Tibial nerve (tissue), 4 donors: ENCODE measurements around the gene ARHGEF16. TPM values are rescaled to one million over a fixed set of nuclear protein-coding genes. Genes with fewer than 3 reads are reported as not detected.

Experiments
- DNase-seq, 2 donors: peaks; one replicate each; pipeline ENCODE4 v3.0.0-alpha.2; 2019; ENCODE audit warnings: low spot score in 2 of 2
- H3K27ac ChIP-seq, 4 donors: fragments of 200-600 bp; sonication (generic) in 3 of 4; one replicate each; pipeline ENCODE4 v1.5.1; 2017 to 2019; ENCODE audit warnings: mild to moderate bottlenecking in 1 of 4
- H3K27me3 ChIP-seq, 2 donors: fragments of 200-600 bp; sonication (generic) in 1 of 2; one replicate each; pipeline versions ENCODE4 v1.5.1 to v1.6.0; 2017 to 2019
- H3K36me3 ChIP-seq, 3 donors: fragments of 200-600 bp; sonication (generic); one replicate each; pipeline ENCODE4 v1.5.1; 2018 to 2019
- H3K4me1 ChIP-seq, 4 donors: fragments of 200-600 bp; sonication (generic) in 3 of 4; one replicate each; pipeline ENCODE4 v1.5.1; 2017 to 2019
- H3K4me3 ChIP-seq, 4 donors: fragments of 200-600 bp; sonication (generic) in 3 of 4; one replicate each; pipeline ENCODE4 v1.5.1; 2017 to 2019; ENCODE audit warnings: mild to moderate bottlenecking in 1 of 4, moderate library complexity in 1 of 4
- H3K9me3 ChIP-seq, 4 donors: fragments of 200-600 bp; sonication (generic) in 3 of 4; one replicate each; pipeline ENCODE4 v1.5.1; 2017 to 2019
- EP300 ChIP-seq, 2 donors: sonication (generic); formaldehyde crosslinking; IDR thresholded peaks; one replicate each; pipeline ENCODE4 v1.6.1; 2017; ENCODE audit warnings: antibody characterized with exemption in 2 of 2, mild to moderate bottlenecking in 1 of 2
- POLR2A ChIP-seq, 2 donors: fragments of 450-650 bp; IDR thresholded peaks; one replicate each; pipeline ENCODE4 v1.6.1; 2017; ENCODE audit warnings: antibody characterized with exemption in 2 of 2, mild to moderate bottlenecking in 2 of 2, moderate library complexity in 2 of 2
- WGBS, 2 donors: methylation state at CpG; one replicate each; pipeline ENCODE4 v1.1.5; 2018; 5-methylcytosine and 5-hydroxymethylcytosine counted together
- total RNA-seq, 4 donors: library from RNA; depleted of rRNA; stranded (reverse); fragments of >200 nt; gene quantifications; one replicate each; pipeline ENCODE4 v1.1.0, GENCODE V29; 2016
- TF ChIP-seq, protein P1 (sequence below), 5 experiments: fragments of 200-600 bp in 3 of 5; fragments of 450-650 bp in 2 of 5; sonication (generic) in 3 of 5; IDR thresholded peaks; one replicate each; pipeline ENCODE4 v1.5.1; 2016 to 2019; ENCODE audit warnings: antibody characterized with exemption in 5 of 5, mild to moderate bottlenecking in 3 of 5, moderate library complexity in 2 of 5

The ARHGEF16 gene
- total RNA-seq, 4 donors from 2014 or later, result 10.0 to 19.2 (median 17.1) TPM

DNA sequence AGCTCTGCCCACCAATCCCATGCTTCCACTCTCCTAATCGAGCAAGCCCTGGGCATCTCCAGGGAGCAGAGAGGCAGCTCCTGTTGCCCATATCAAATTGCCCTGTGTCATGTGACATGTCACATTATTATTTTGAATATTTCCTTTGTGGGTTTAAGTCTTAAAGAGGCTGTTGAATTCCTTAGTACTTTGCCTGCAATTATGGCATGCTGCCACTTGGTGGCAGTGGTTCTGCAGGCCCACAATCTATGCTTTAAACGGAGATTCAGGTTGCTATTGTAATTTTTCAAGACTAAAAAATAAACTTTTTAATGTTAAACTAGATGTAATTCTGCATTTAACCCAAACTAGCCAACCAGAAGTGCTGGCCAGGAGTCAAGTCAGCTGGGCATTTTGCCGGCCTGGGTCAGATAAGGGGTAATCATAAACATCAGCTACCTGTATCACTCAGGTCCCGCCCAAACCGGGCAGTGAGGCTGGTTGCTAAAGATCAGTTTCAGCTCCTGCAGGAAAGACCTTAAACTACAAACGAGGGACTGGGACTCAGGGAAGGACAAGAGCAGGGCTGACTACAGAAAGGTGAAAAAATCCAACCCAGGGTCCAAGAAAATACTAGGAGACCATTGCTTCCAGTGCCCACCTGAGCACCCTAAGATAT is 37.3 kb upstream of the ARHGEF16 start:
- DNase-seq, result no peak
- Histone ChIP-seq H3K4me3 (no peak overlapping the region), H3K4me1 (peaks cover 0 to 42% (median 2%) of the 10 kb centered on the region in 4 donors), H3K27me3 (no peaks in the 10 kb centered on the region), H3K9me3 (peaks cover 0 to 13% (median 0%) of the 10 kb centered on the region in 4 donors), H3K27ac (no peak overlapping the region), H3K36me3 (peaks cover 0 to 40% (median 0%) of the 10 kb centered on the region in 3 donors)
- TF ChIP-seq EP300 (IDR thresholded peaks at IDR 0.05) (no peak), POLR2A (IDR thresholded peaks at IDR 0.05) (no peak)
- TF ChIP-seq, protein P1, sequence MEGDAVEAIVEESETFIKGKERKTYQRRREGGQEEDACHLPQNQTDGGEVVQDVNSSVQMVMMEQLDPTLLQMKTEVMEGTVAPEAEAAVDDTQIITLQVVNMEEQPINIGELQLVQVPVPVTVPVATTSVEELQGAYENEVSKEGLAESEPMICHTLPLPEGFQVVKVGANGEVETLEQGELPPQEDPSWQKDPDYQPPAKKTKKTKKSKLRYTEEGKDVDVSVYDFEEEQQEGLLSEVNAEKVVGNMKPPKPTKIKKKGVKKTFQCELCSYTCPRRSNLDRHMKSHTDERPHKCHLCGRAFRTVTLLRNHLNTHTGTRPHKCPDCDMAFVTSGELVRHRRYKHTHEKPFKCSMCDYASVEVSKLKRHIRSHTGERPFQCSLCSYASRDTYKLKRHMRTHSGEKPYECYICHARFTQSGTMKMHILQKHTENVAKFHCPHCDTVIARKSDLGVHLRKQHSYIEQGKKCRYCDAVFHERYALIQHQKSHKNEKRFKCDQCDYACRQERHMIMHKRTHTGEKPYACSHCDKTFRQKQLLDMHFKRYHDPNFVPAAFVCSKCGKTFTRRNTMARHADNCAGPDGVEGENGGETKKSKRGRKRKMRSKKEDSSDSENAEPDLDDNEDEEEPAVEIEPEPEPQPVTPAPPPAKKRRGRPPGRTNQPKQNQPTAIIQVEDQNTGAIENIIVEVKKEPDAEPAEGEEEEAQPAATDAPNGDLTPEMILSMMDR (IDR thresholded peaks at IDR 0.05), result peak in 1 of 5 experiments; percentile 19
- WGBS, 2 donors, result 87 to 90% methylated on average over 6 of the region's 6 CpGs

DNA sequence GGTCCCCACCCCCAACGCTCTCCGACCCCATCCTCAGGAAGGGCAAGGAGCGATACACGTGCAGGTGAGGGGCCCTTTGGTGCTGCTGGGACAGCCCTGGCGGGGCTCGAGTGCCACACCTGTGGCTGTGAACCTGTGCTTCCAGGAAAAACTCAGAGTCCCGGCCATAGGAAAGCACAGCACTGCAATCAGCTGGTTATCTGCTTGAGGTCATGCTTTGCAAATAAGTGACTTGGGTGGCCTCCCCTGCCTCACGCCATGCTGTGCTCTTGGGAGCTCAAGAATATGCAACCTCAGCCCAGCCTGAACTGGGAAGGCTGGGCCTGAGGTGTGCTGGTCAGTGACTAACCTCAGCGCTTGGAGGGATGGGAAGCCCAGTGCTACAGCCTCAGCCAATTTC is 36.5 kb upstream of the ARHGEF16 start:
- H3K4me3 ChIP-seq, result no peak overlapping the region
- TF ChIP-seq POLR2A (IDR thresholded peaks at IDR 0.05), result no peak
- TF ChIP-seq EP300 (IDR thresholded peaks at IDR 0.05), result no peak
- TF ChIP-seq, protein P1 (IDR thresholded peaks at IDR 0.05), result no peak
- H3K9me3 ChIP-seq, result peaks cover 0 to 13% (median 0%) of the 10 kb centered on the region in 4 donors
- peaks cover 0 to 32% (median 0%) of the 10 kb centered on the region in 3 donors for H3K36me3 ChIP-seq
- H3K4me1 ChIP-seq, result peaks cover 0 to 49% (median 9%) of the 10 kb centered on the region in 4 donors
- H3K27me3 ChIP-seq, result no peaks in the 10 kb centered on the region
- WGBS, 2 donors, result 88 to 100% methylated on average over 1 to 8 of the region's 9 CpGs
- H3K27ac ChIP-seq, result no peak overlapping the region
- no peak for DNase-seq

DNA sequence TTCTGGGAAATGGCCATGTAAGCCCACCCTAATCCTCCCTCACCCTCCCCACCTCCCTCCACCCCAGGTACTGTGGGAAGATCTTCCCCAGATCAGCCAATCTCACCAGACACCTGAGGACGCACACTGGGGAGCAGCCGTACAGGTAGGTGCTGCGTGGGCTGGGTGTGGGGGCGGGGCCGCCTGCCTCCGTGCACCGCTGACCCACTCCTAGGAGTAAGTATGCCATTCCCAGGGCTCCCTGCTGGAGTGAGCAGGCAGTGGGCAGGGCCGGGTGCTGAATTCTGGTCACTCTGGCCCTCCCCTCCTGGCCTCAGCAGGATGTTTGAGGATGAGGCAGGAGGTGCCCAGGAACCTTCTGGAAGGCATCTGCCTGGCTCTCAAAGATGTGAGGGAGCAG is 35.9 kb upstream of the ARHGEF16 start:
- H3K4me3 ChIP-seq, result no peak overlapping the region
- TF ChIP-seq POLR2A (IDR thresholded peaks at IDR 0.05) (no peak), EP300 (IDR thresholded peaks at IDR 0.05) (no peak)
- TF ChIP-seq, protein P1 (IDR thresholded peaks at IDR 0.05), result no peak
- H3K9me3 ChIP-seq, result peaks cover 0 to 13% (median 0%) of the 10 kb centered on the region in 4 donors
- peaks cover 0 to 54% (median 13%) of the 10 kb centered on the region in 4 donors for H3K4me1 ChIP-seq
- H3K27ac ChIP-seq, result peak overlapping the region in 3 of 4 donors; percentile 34 to 73 (median 66)
- WGBS, 2 donors, result 83 to 96% methylated on average over 7 to 8 of the region's 8 CpGs
- H3K36me3 ChIP-seq, result peaks cover 0 to 27% (median 0%) of the 10 kb centered on the region in 3 donors
- no peaks in the 10 kb centered on the region for H3K27me3 ChIP-seq
- DNase-seq, result no peak

DNA sequence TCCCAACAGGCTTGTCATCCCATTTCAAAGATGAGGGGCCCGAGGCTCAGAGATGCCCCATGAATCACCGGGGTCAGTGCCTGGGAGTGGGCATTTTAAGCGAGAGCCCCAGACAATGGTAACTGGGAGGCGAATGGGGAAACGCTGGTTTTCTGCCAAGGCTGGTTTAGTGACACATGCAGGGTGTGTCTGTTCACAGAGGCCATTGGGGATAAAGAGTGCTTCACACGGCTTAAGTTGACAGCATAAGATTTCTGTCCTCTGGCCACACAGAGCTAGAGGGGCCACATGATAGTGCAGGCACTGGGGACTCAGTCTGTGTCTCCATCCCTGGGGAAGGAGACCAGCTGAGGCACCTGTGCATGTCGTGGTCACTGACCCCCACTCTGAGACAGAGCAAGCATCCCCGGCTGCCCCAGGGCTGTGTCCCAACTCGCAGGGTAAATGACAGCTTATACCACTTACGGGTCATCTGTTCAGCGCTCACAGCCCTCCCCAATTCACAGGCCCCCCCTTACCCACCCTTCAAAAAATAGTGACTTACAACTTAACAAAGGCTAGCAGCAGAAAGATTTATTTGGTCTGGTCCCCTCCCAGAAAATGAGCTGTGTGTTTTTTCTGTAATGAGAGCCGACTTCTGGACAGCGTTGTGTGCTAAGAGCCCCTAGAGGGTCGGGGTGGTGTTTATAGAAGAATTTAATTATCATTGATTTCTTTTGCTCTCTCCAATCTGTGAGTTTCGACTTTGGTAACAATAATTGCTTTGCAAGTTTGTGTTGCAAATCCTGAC is 34.9 kb upstream of the ARHGEF16 start:
- no peak for DNase-seq
- H3K27me3 ChIP-seq, result no peaks in the 10 kb centered on the region
- H3K27ac ChIP-seq, result peak overlapping the region in 3 of 4 donors; percentile 45 to 73 (median 66)
- WGBS, 2 donors, result 45 to 52% methylated on average over 14 to 15 of the region's 15 CpGs
- TF ChIP-seq POLR2A (IDR thresholded peaks at IDR 0.05) (no peak), EP300 (IDR thresholded peaks at IDR 0.05) (no peak)
- TF ChIP-seq, protein P1 (IDR thresholded peaks at IDR 0.05), result no peak
- peaks cover 0 to 13% (median 0%) of the 10 kb centered on the region in 4 donors for H3K9me3 ChIP-seq
- peaks cover 0 to 65% (median 22%) of the 10 kb centered on the region in 4 donors for H3K4me1 ChIP-seq
- H3K36me3 ChIP-seq, result peaks cover 0 to 27% (median 0%) of the 10 kb centered on the region in 3 donors
- H3K4me3 ChIP-seq, result no peak overlapping the region
